Kidney (tissue), 14 donors: ENCODE data around the gene FAM240B. TPM values are rescaled to one million over a fixed set of nuclear protein-coding genes. Genes with fewer than 3 reads are reported as not detected.
A peak's percentile ranks its signal among the peaks of the same experiment; 100 is the strongest.

Experiments
- DNase-seq, 5 donors: peaks; one replicate each; pipeline ENCODE4 v3.0.0-alpha.2; 2013 to 2020
- FAIRE-seq: peaks from 2 replicates; lab custom pipeline; 2012; peaks lifted over from hg19 to GRCh38; lab: Jason Lieb, UNC
- H3K27ac ChIP-seq, 2 donors: one replicate each; pipeline ENCODE4 v1.7.0; 2013; ENCODE audit warnings: low read depth in 2 of 2, low read length in 2 of 2, inconsistent platforms in 1 of 2
- H3K27me3 ChIP-seq: one replicate; pipeline ENCODE4 v1.7.1; 2013; ENCODE audit warnings: low read length, inconsistent platforms; ENCODE audit not compliant: control insufficient read depth, insufficient read depth
- H3K36me3 ChIP-seq, 3 donors: one replicate each; pipeline versions ENCODE4 v1.7.0 to v1.7.1; 2013; ENCODE audit warnings: low read length in 3 of 3, control low read depth in 1 of 3, inconsistent platforms in 1 of 3; ENCODE audit not compliant: insufficient read depth in 3 of 3, control insufficient read depth in 2 of 3
- H3K4me1 ChIP-seq, 3 donors: one replicate each; pipeline versions ENCODE4 v1.7.0 to v1.7.1; 2013; ENCODE audit warnings: low read length in 3 of 3, inconsistent platforms in 1 of 3, low read depth in 1 of 3; ENCODE audit not compliant: control insufficient read depth in 2 of 3, insufficient read depth in 2 of 3
- H3K4me3 ChIP-seq, 3 donors: one replicate each; pipeline versions ENCODE4 v1.7.0 to v1.8.1; 2013; ENCODE audit warnings: low read length in 3 of 3, control low read depth in 1 of 3, inconsistent platforms in 1 of 3
- H3K9ac ChIP-seq, 3 donors: one replicate each; pipeline versions ENCODE4 v1.7.0 to v1.7.1; 2013; ENCODE audit warnings: low read length in 3 of 3, control low read depth in 1 of 3, inconsistent platforms in 1 of 3
- H3K9me3 ChIP-seq, 3 donors: one replicate each; pipeline versions ENCODE4 v1.7.0 to v1.7.1; 2013; ENCODE audit warnings: low read length in 3 of 3, control low read depth in 1 of 3, inconsistent platforms in 1 of 3; ENCODE audit not compliant: control insufficient read depth in 2 of 3, insufficient read depth in 1 of 3
- CTCF ChIP-seq: IDR thresholded peaks from 3 replicates; pipeline ENCODE4 v1.5.1; 2012; ENCODE audit warnings: mild to moderate bottlenecking, moderate library complexity, borderline replicate concordance; ENCODE audit not compliant: insufficient read depth; ENCODE audit errors: extremely low read depth
- intact Hi-C: fragments of 100-400 bp; cut with DNase I; formaldehyde crosslinking; loops from one replicate; pipeline ENCODE4 v1.11.1; 2022
- polyA plus RNA-seq: library from polyadenylated mRNA; stranded (reverse); fragments of 350-450 nt; fragmentation: Illumina TruSeq; extraction: RNeasy Lipid Tissue Mini Kit (QIAGEN cat#74804); gene quantifications from one replicate; pipeline ENCODE4 v1.2.3, GENCODE V29; 2014; ENCODE audit warnings: low read depth, low replicate concordance; ENCODE audit not compliant: insufficient read depth
- total RNA-seq: library from RNA; stranded (reverse); fragmentation: NEBNext Ultra II Directional; extraction: Animal tissue kit (Norgen Biotek cat#: 25700); gene quantifications from one replicate; pipeline ENCODE4 v1.2.1, GENCODE V29; 2021
- donor health status: control.
- donor health status: control.
- donor health status: control.
- donor health status: control.
- donor health status: control.
- donor health status: DM: yes; HTN: yes; CAD: no.
- donor health status: Normal renal cell carcinoma (clear cell type).

Gene FAM240B
- total and polyA plus RNA-seq, 2 donors from 2014 or later: not detected

GRCh38 chr9:38724754-38725153 lies 4.8 kb upstream of the FAM240B start:
- Histone ChIP-seq H3K27me3 (no peaks in the 10 kb centered on the region), H3K9me3 (no peaks in the 10 kb centered on the region), H3K4me1 (no peaks in the 10 kb centered on the region), H3K9ac (no peak overlapping the region), H3K4me3 (no peak overlapping the region), H3K27ac (no peak overlapping the region), H3K36me3 (no peaks in the 10 kb centered on the region)
- intact Hi-C loops: no loop called here
- TF ChIP-seq CTCF: no peak
- FAIRE-seq (no peak), DNase-seq (peak in 1 of 5 donors; percentile 55)

DNA sequence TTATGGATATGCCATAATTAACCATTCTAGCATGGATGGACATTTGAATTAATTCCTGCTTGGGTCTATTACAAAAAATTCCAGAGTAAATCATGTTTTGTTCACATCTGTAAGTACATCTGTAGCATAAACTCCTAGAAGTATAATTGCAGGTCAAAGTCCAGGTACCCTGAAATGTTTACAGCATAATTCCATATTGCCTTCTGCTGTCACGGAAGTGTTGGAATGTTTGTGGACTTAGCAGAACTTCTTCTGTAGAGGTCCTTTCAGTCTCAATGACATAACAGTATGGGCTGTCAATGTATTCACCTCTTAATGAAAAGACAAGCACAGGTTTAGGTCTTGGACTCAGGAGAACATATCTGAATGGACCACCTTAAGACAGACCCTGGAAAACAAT lies 1.8 kb downstream of the FAM240B start:
- no peaks in the 10 kb centered on the region for H3K27me3 ChIP-seq
- intact Hi-C loops: no loop called here
- no peak overlapping the region for H3K27ac ChIP-seq
- no peak overlapping the region for H3K4me3 ChIP-seq
- FAIRE-seq (no peak), DNase-seq (no peak)
- no peak for TF ChIP-seq CTCF
- no peaks in the 10 kb centered on the region for H3K9me3 ChIP-seq
- no peaks in the 10 kb centered on the region for H3K36me3 ChIP-seq
- H3K9ac ChIP-seq: no peak overlapping the region
- no peaks in the 10 kb centered on the region for H3K4me1 ChIP-seq

DNA sequence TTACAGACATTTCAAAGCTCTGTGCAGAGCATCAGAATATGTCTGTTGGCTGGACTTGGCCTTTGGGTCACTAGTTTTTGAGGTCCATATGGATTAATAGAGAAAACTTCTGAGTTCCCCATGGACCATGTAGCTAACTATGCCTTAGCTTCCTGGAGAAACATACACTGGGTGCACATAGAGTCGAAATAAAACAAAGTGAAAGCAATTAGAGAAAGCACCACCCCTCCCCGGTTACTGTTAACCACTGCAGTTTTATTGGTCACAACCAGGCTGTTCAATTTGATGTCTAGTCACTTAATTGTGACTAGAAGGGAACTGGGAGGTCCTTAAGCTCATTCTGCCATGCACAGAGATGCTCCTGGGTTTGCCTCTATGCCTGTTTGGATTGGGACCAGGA lies 4.2 kb downstream of the FAM240B start:
- intact Hi-C loops: no loop called here
- Histone ChIP-seq H3K9me3 (no peaks in the 10 kb centered on the region), H3K27ac (no peak overlapping the region), H3K9ac (no peak overlapping the region), H3K36me3 (no peaks in the 10 kb centered on the region), H3K4me1 (no peaks in the 10 kb centered on the region), H3K4me3 (no peak overlapping the region), H3K27me3 (no peaks in the 10 kb centered on the region)
- FAIRE-seq (no peak), DNase-seq (no peak)
- no peak for TF ChIP-seq CTCF

- no peak overlapping the region for H3K4me3 ChIP-seq
- intact Hi-C loops: no loop called here
- H3K9ac ChIP-seq: no peak overlapping the region
- FAIRE-seq: no peak
- H3K9me3 ChIP-seq: no peaks in the 10 kb centered on the region
- no peak for TF ChIP-seq CTCF
- no peaks in the 10 kb centered on the region for H3K4me1 ChIP-seq
- no peak overlapping the region for H3K27ac ChIP-seq
- DNase-seq: no peak
- H3K36me3 ChIP-seq: no peaks in the 10 kb centered on the region
- H3K27me3 ChIP-seq: no peaks in the 10 kb centered on the region
Observed at GRCh38 chr9:38713426-38713825, 6.5 kb downstream of the FAM240B start.
